IPS-18a (cell line): Measurements from ENCODE around the gene PXMP4.

Experiments
- H3K27ac ChIP-seq: one replicate; pipeline ENCODE4 v1.5.1; 2013; ENCODE audit warnings: low read length
- H3K27me3 ChIP-seq: one replicate; pipeline ENCODE4 v1.6.1; 2013; ENCODE audit warnings: mild to moderate bottlenecking, low read length; ENCODE audit not compliant: control insufficient read depth, insufficient read depth
- H3K36me3 ChIP-seq: one replicate; pipeline ENCODE4 v1.6.1; 2013; ENCODE audit warnings: low read depth, low read length; ENCODE audit not compliant: control insufficient read depth
- H3K4me1 ChIP-seq: one replicate; pipeline ENCODE4 v1.6.1; 2013; ENCODE audit warnings: low read depth, low read length; ENCODE audit not compliant: control insufficient read depth
- H3K4me3 ChIP-seq: one replicate; pipeline ENCODE4 v1.5.1; 2013; ENCODE audit warnings: low read length
- H3K9ac ChIP-seq: one replicate; pipeline ENCODE4 v1.6.1; 2013; ENCODE audit warnings: mild to moderate bottlenecking, low read length, moderate library complexity
- H3K9me3 ChIP-seq: one replicate; pipeline ENCODE4 v1.6.1; 2013; ENCODE audit warnings: low read depth, low read length; ENCODE audit not compliant: control insufficient read depth

PXMP4 gene

DNA sequence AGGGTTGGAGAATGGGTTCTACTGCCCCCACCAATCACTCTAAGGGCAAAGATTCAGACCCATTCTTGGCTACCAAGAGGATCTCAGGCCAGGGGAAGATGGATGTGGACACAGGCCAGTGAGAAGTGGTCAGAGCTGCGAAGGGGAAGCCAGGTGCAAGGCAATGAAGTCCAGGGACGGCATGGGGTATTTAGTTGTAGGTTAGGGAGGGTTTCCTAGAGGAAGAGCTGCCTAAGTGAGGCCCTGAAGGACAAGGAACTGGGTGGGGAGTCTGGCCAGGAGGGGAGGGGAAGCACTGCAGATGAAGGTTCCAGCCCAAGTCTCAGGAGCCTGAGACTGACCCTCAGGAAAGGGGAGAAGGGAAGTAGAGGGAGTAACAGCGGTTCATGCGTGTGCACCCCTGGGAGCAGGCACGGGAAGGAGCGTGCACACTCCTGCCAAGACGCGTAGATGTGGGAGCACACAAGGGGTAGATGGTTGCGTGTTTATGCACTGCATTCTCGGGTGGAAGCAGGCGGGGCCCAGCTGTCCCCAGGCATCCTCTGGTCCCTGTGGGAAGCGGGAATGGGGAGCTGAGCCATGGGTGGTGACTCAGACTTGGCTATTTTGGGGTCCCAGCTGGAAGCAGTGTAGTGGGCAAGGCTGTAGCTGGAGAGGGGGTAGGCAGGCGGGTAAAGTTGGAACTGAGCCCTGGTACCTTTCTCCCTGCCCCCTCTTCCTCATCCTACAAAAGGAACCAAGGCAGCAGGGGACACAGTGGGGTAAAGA, 50.1 kb downstream of the PXMP4 start:
- Histone ChIP-seq H3K4me3 (no peak overlapping the region), H3K36me3 (no peaks in the 10 kb centered on the region), H3K4me1 (peaks cover 17% of the 10 kb centered on the region), H3K9ac (no peak overlapping the region), H3K9me3 (no peaks in the 10 kb centered on the region), H3K27ac (no peak overlapping the region), H3K27me3 (peaks cover 8% of the 10 kb centered on the region)

- Histone ChIP-seq H3K4me3 (no peak overlapping the region), H3K27me3 (peaks cover 8% of the 10 kb centered on the region), H3K27ac (no peak overlapping the region), H3K9me3 (no peaks in the 10 kb centered on the region), H3K4me1 (peaks cover 16% of the 10 kb centered on the region), H3K36me3 (no peaks in the 10 kb centered on the region), H3K9ac (no peak overlapping the region)
Measured at GRCh38 chr20:33669224-33669623, 50.9 kb downstream of the PXMP4 start.

- H3K4me3 ChIP-seq, result no peak overlapping the region
- peaks cover 8% of the 10 kb centered on the region for H3K27me3 ChIP-seq
- no peak overlapping the region for H3K27ac ChIP-seq
- no peaks in the 10 kb centered on the region for H3K9me3 ChIP-seq
- no peak overlapping the region for H3K9ac ChIP-seq
- H3K4me1 ChIP-seq, result peaks cover 19% of the 10 kb centered on the region
- H3K36me3 ChIP-seq, result no peaks in the 10 kb centered on the region
Measured at GRCh38 chr20:33668466-33669155, 51.5 kb downstream of the PXMP4 start.

- no peak overlapping the region for H3K27ac ChIP-seq
Measured at GRCh38 chr20:33667676-33668465, 52.2 kb downstream of the PXMP4 start.

DNA sequence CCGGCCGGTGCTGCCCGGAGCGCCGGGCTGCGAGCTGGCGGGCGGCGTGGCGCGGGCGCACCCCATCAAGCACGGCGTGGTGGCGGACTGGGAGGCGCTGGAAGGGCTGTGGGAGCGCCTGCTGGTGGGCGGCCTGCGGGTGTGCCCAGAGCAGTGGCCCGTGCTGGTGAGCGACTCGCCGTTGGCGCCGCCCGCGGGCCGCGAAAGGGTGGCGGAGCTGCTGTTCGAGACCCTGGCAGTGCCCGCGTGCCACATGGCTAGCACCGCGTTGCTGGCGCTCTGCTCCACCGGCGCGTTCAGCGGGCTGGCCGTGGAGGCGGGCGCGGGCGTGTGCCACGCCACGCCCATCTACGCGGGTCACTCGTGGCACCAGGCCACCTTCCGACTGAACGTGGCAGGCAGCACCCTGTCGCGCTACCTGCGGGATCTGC, 52.9 kb downstream of the PXMP4 start:
- Histone ChIP-seq H3K9ac (no peak overlapping the region), H3K27me3 (peaks cover 8% of the 10 kb centered on the region), H3K4me1 (peaks cover 13% of the 10 kb centered on the region), H3K9me3 (no peaks in the 10 kb centered on the region), H3K27ac (no peak overlapping the region), H3K4me3 (peak overlapping the region; percentile 61), H3K36me3 (no peaks in the 10 kb centered on the region)

More at GRCh38 chr20:33667676-33668465, 52.2 kb downstream of the PXMP4 start:
- no peak overlapping the region for H3K9ac ChIP-seq
- no peaks in the 10 kb centered on the region for H3K9me3 ChIP-seq
- H3K4me1 ChIP-seq, result peaks cover 13% of the 10 kb centered on the region
- H3K27me3 ChIP-seq, result peaks cover 8% of the 10 kb centered on the region
- H3K36me3 ChIP-seq, result no peaks in the 10 kb centered on the region
- H3K4me3 ChIP-seq, result peak overlapping the region; percentile 61

- no peaks in the 10 kb centered on the region for H3K36me3 ChIP-seq
- H3K4me1 ChIP-seq, result peaks cover 13% of the 10 kb centered on the region
- no peaks in the 10 kb centered on the region for H3K9me3 ChIP-seq
- H3K27me3 ChIP-seq, result peaks cover 8% of the 10 kb centered on the region
- H3K27ac ChIP-seq, result no peak within 1 kb of the TSS
- peak within 1 kb of the TSS; percentile 61 for H3K4me3 ChIP-seq
- no peak within 1 kb of the TSS for H3K9ac ChIP-seq
Measured at GRCh38 chr20:33666293-33667244, 53.5 kb downstream of the PXMP4 start, which contains the start of gene ACTL10. Gene ACTL10 (plus strand): TSS chr20:33666943. CDS start chr20:33667498, 555 bp downstream.

DNA sequence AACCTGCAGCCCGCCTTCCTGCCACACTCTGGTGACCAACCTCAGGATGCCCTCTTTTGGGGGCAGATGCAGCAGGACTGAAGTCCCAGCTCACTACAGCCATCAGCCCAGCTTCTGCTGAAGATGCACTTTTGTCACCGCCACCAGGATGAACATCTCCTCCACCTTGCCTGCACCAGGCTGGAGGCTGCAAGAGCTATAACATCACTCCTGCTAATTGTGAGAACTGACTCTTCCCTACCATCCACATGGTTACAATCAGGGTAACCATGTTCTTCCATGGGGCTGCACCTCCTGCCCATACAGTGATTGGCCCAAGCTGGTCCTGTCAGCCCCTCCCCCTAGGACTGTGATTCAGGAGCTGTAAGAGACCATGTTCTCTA, 55.4 kb downstream of the PXMP4 start:
- H3K27ac ChIP-seq, result no peak overlapping the region
- H3K27me3 ChIP-seq, result peaks cover 8% of the 10 kb centered on the region
- no peaks in the 10 kb centered on the region for H3K36me3 ChIP-seq
- no peak overlapping the region for H3K9ac ChIP-seq
- H3K4me1 ChIP-seq, result peaks cover 13% of the 10 kb centered on the region
- H3K9me3 ChIP-seq, result no peaks in the 10 kb centered on the region
- no peak overlapping the region for H3K4me3 ChIP-seq

- Histone ChIP-seq H3K27ac (no peak overlapping the region), H3K27me3 (peaks cover 8% of the 10 kb centered on the region), H3K36me3 (no peaks in the 10 kb centered on the region), H3K4me3 (peak overlapping the region; percentile 72), H3K9me3 (no peaks in the 10 kb centered on the region), H3K9ac (peak overlapping the region; percentile 60), H3K4me1 (peaks cover 13% of the 10 kb centered on the region)
Measured at GRCh38 chr20:33664085-33664761, 55.9 kb downstream of the PXMP4 start.

DNA sequence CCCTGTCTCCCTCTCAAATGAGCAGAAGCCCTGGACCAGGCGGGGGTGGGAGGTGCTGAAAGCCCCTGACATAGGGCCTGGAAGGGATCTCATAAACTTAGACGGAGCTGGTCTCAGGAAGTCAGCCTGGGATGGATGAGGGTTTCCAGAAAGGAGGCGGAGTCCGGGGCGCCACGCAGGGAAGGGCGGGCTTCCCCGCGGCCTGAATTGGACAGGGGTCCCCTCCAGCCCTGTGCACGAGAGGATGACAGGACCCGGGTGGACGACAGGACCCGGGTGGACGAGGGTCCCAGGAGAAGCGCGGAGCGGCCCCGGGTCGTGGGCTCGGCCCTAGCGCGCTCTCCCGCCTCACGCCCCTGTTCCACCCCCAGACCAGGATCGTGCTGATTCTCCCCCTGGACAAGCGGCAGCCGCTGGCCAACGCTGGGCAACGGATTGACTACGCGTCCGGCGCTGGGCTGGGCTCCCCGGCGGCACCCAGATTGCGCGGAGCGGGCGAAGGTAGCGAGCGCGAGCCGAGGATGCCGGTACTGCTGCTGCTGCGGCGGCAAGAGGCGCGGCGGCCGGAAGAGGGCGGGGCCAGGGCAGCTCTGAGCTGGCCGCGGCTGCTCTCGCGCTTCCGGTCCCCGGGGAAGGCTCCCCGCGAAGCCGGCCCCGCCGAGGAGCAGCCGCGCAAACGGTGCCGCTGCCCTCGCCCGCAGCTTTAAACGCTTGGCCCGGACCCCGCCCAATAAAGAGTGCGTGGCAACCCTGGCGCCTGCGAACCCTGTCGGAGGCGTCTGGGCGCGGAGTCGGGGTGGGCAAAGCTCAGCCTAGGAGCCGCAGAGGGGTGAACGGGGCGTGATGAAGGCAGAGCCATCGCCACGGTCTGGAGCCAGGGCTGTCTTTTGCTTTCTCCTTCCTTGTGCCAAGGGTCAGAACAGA, 56.7 kb downstream of the PXMP4 start:
- Histone ChIP-seq H3K9me3 (no peaks in the 10 kb centered on the region), H3K9ac (peak overlapping the region; percentile 60), H3K4me3 (peak overlapping the region; percentile 72), H3K36me3 (no peaks in the 10 kb centered on the region), H3K27ac (no peak overlapping the region), H3K4me1 (peaks cover 13% of the 10 kb centered on the region), H3K27me3 (peaks cover 8% of the 10 kb centered on the region)
